CD14-positive monocyte (primary cell): ENCODE data around the gene C3orf70. TPM values are rescaled to one million over a fixed set of nuclear protein-coding genes. Genes with fewer than 3 reads are reported as not detected.

Experiments used
- DNase-seq, 3 donors: peaks; one replicate each; pipeline ENCODE4 v3.0.0-alpha.2; 2011 to 2022
- H2AFZ ChIP-seq: 2 replicates; pipeline ENCODE4 v1.6.0; 2012; ENCODE audit warnings: mild to moderate bottlenecking, low read depth, low read length, inconsistent platforms; ENCODE audit not compliant: insufficient read depth, poor library complexity, severe bottlenecking
- H3K27ac ChIP-seq, 2 donors: 1 replicate in 1 of 2; 2 replicates in 1 of 2; pipeline ENCODE4 v1.5.1; 2012 to 2013; ENCODE audit warnings: low read length in 2 of 2, control low read depth in 1 of 2, inconsistent platforms in 1 of 2, low read depth in 1 of 2, mild to moderate bottlenecking in 1 of 2
- H3K27me3 ChIP-seq, 2 donors: one replicate each; pipeline versions ENCODE4 v1.6.0 to v1.6.1; 2011 to 2013; ENCODE audit warnings: low read length in 2 of 2; ENCODE audit not compliant: control insufficient read depth in 2 of 2, insufficient read depth in 2 of 2
- H3K36me3 ChIP-seq, 2 donors: replicated peaks in 1 of 2; 1 replicate in 1 of 2; 2 replicates in 1 of 2; pipeline versions ENCODE4 v1.5.1 to v1.6.1; 2012 to 2013; ENCODE audit warnings: low read length in 2 of 2, control low read depth in 1 of 2, inconsistent platforms in 1 of 2, mild to moderate bottlenecking in 1 of 2; ENCODE audit not compliant: insufficient read depth in 2 of 2, control insufficient read depth in 1 of 2
- H3K4me1 ChIP-seq, 2 donors: 1 replicate in 1 of 2; 2 replicates in 1 of 2; pipeline versions ENCODE4 v1.5.1 to v1.6.1; 2012 to 2013; ENCODE audit warnings: low read length in 2 of 2, control low read depth in 1 of 2, inconsistent platforms in 1 of 2, mild to moderate bottlenecking in 1 of 2, moderate library complexity in 1 of 2; ENCODE audit not compliant: insufficient read depth in 2 of 2, control insufficient read depth in 1 of 2
- H3K4me2 ChIP-seq: replicated peaks from 2 replicates; pipeline ENCODE3; 2012; ENCODE audit warnings: low read length, moderate library complexity, mild to moderate bottlenecking; ENCODE audit not compliant: poor library complexity, severe bottlenecking; ENCODE audit errors: extremely low read depth
- H3K4me3 ChIP-seq, 3 experiments: fragments of 200-600 bp in 1 of 3; sonication (generic) in 1 of 3; replicated peaks in 1 of 3; 1 replicate in 2 of 3; 2 replicates in 1 of 3; pipeline ENCODE4 v1.5.1; 2011 to 2013; ENCODE audit warnings: low read length in 3 of 3, mild to moderate bottlenecking in 3 of 3, control low read depth in 2 of 3, low read depth in 2 of 3, inconsistent platforms in 1 of 3, moderate library complexity in 1 of 3
- H3K79me2 ChIP-seq: 2 replicates; pipeline ENCODE4 v1.6.0; 2012; ENCODE audit warnings: mild to moderate bottlenecking, control low read depth, inconsistent platforms, low read length, moderate library complexity; ENCODE audit not compliant: insufficient read depth
- H3K9ac ChIP-seq: 2 replicates; pipeline ENCODE4 v1.6.0; 2017; ENCODE audit warnings: low read length, mild to moderate bottlenecking; ENCODE audit not compliant: insufficient read depth, poor library complexity, severe bottlenecking
- H3K9me3 ChIP-seq, 2 donors: replicated peaks in 1 of 2; 1 replicate in 1 of 2; 2 replicates in 1 of 2; pipeline versions ENCODE4 v1.5.1 to v1.6.1; 2012 to 2013; ENCODE audit warnings: low read length in 2 of 2, control low read depth in 1 of 2; ENCODE audit not compliant: control insufficient read depth in 1 of 2, insufficient read depth in 1 of 2
- H4K20me1 ChIP-seq: 2 replicates; pipeline ENCODE4 v1.6.0; 2012; ENCODE audit warnings: mild to moderate bottlenecking, low read length, control low read depth, moderate library complexity; ENCODE audit not compliant: insufficient read depth
- H3K27ac Mint-ChIP-seq, 7 donors: one replicate each; pipeline ENCODE4 v1.8.0; 2020; ENCODE audit warnings: mild to moderate bottlenecking in 7 of 7, mixed read lengths in 7 of 7, moderate library complexity in 6 of 7, inconsistent platforms in 2 of 7
- H3K27me3 Mint-ChIP-seq, 3 donors: one replicate each; pipeline ENCODE4 v1.8.0; 2021 to 2022; ENCODE audit warnings: low read depth in 3 of 3, mild to moderate bottlenecking in 3 of 3, mixed read lengths in 3 of 3, moderate library complexity in 3 of 3, inconsistent platforms in 1 of 3
- H3K36me3 Mint-ChIP-seq, 2 donors: one replicate each; pipeline ENCODE4 v1.8.0; 2020; ENCODE audit warnings: mixed read lengths in 2 of 2, inconsistent platforms in 1 of 2, mild to moderate bottlenecking in 1 of 2
- H3K4me1 Mint-ChIP-seq: one replicate; pipeline ENCODE4 v1.8.0; 2020; ENCODE audit warnings: mild to moderate bottlenecking, mixed read lengths
- H3K4me3 Mint-ChIP-seq, 2 donors: one replicate each; pipeline ENCODE4 v1.8.0; 2020; ENCODE audit warnings: mild to moderate bottlenecking in 2 of 2, mixed read lengths in 2 of 2, moderate library complexity in 1 of 2
- H3K9me3 Mint-ChIP-seq, 7 donors: one replicate each; pipeline ENCODE4 v1.8.0; 2020 to 2022; ENCODE audit warnings: mixed read lengths in 7 of 7, mild to moderate bottlenecking in 6 of 7, moderate library complexity in 6 of 7, inconsistent platforms in 2 of 7
- WGBS: methylation state at CpG from one replicate; pipeline ENCODE4 v1.1.5; 2013; ENCODE audit warnings: missing lambda C conversion rate; ENCODE audit not compliant: insufficient coverage; 5-methylcytosine and 5-hydroxymethylcytosine counted together
- intact Hi-C, 2 donors: fragments of 100-400 bp; cut with micrococcal nuclease; formaldehyde crosslinking; loops; one replicate each; pipeline versions ENCODE4 v1.15.0 to v1.15.1; 2023
- polyA plus RNA-seq, 3 donors: library from polyadenylated mRNA; depleted of rRNA in 1 of 3; unstranded in 2 of 3; stranded (reverse) in 1 of 3; fragments of 300-500 nt in 2 of 3; fragments of >200 nt in 1 of 3; fragmentation: Illumina TruSeq in 2 of 3; gene quantifications; 1 replicate in 2 of 3; 2 replicates in 1 of 3; pipeline ENCODE4 v1.2.3, GENCODE V29; 2012 to 2021
- TF ChIP-seq, protein P1 (sequence below): fragments of 200-600 bp; IDR thresholded peaks from one replicate; pipeline ENCODE4 v1.8.0; 2022; ENCODE audit warnings: antibody characterized with exemption, mild to moderate bottlenecking

C3orf70 gene
- polyA plus RNA-seq, 3 donors, result 0.01 to 0.08 TPM; not detected in 1

DNA sequence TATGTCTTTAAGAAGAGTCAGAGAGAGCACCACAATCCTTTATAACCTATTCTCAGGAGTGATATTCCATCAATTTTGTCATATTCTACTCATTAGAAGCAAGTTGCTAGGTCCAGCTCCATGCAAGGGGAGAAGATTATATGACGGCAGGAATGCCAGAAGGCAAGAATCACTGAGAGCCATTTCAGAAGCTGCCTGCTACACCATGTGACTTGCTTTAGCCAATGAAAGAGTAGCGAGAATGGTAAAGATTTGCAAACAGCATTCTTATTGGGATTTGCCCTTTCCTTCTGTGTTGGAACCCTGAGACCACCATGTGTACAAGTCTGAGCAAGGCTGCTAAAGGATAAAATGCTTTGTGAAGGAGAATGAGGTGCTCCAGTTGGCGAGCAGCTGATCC lies 4.5 kb upstream of the C3orf70 start:
- H3K4me2 ChIP-seq, result no peak overlapping the region
- peaks cover 0 to 5% of the 10 kb centered on the region in 2 donors for H3K9me3 ChIP-seq
- TF ChIP-seq, protein P1, sequence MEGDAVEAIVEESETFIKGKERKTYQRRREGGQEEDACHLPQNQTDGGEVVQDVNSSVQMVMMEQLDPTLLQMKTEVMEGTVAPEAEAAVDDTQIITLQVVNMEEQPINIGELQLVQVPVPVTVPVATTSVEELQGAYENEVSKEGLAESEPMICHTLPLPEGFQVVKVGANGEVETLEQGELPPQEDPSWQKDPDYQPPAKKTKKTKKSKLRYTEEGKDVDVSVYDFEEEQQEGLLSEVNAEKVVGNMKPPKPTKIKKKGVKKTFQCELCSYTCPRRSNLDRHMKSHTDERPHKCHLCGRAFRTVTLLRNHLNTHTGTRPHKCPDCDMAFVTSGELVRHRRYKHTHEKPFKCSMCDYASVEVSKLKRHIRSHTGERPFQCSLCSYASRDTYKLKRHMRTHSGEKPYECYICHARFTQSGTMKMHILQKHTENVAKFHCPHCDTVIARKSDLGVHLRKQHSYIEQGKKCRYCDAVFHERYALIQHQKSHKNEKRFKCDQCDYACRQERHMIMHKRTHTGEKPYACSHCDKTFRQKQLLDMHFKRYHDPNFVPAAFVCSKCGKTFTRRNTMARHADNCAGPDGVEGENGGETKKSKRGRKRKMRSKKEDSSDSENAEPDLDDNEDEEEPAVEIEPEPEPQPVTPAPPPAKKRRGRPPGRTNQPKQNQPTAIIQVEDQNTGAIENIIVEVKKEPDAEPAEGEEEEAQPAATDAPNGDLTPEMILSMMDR, result no peak
- H3K4me1 ChIP-seq, result peaks cover 6 to 12% of the 10 kb centered on the region in 2 donors
- H3K27ac ChIP-seq, result no peak overlapping the region
- H4K20me1 ChIP-seq, result no peaks in the 10 kb centered on the region
- H3K79me2 ChIP-seq, result no peaks in the 10 kb centered on the region
- intact Hi-C loops, result no loop called here
- Mint-ChIP-seq H3K9me3 (peaks cover 0 to 5% (median 2%) of the 10 kb centered on the region in 7 donors), H3K27ac (no peak overlapping the region), H3K4me1 (peaks cover 4% of the 10 kb centered on the region), H3K27me3 (peaks cover 10 to 23% (median 12%) of the 10 kb centered on the region in 3 donors), H3K36me3 (peaks cover 2 to 3% of the 10 kb centered on the region in 2 donors), H3K4me3 (peak overlapping the region in 1 of 2 donors; percentile 13)
- no peak overlapping the region for H2AFZ ChIP-seq
- no peak overlapping the region for H3K9ac ChIP-seq
- no peak overlapping the region for H3K4me3 ChIP-seq
- 100% methylated on average over 3 of the region's 3 CpGs for WGBS
- no peak for DNase-seq
- no peaks in the 10 kb centered on the region for H3K36me3 ChIP-seq
- peaks cover 29 to 44% of the 10 kb centered on the region in 2 donors for H3K27me3 ChIP-seq

DNA sequence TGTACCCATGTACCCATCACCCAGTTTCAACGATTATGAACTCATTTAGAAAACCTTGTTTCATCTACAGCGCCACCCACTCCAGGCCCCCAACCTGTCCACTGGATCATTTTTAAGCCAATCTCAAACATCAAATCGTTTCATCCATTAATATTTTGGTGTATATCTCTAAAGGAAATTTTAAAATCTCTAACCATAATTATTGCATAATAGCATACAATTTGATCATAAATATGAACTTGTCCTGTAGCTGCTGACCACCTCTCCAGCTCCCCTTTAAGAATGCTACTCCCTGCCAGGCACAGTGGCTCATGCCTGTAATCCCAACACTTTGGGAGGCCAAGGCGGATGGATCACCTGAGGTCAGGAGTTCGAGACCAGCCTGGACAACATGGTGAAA lies 2.8 kb upstream of the C3orf70 start:
- no peak for DNase-seq
- Mint-ChIP-seq H3K27me3 (peaks cover 25 to 37% (median 26%) of the 10 kb centered on the region in 3 donors), H3K4me3 (peak overlapping the region in 1 of 2 donors; percentile 52), H3K27ac (no peak overlapping the region), H3K36me3 (peaks cover 3 to 4% of the 10 kb centered on the region in 2 donors), H3K9me3 (peaks cover 0 to 7% (median 4%) of the 10 kb centered on the region in 7 donors), H3K4me1 (peaks cover 8% of the 10 kb centered on the region)
- H3K9ac ChIP-seq, result no peak overlapping the region
- H4K20me1 ChIP-seq, result no peaks in the 10 kb centered on the region
- TF ChIP-seq, protein P1, result no peak
- intact Hi-C loops, result no loop called here
- no peak overlapping the region for H3K4me2 ChIP-seq
- H3K27ac ChIP-seq, result no peak overlapping the region
- H3K4me1 ChIP-seq, result peaks cover 9 to 18% of the 10 kb centered on the region in 2 donors
- H3K9me3 ChIP-seq, result peaks cover 0 to 5% of the 10 kb centered on the region in 2 donors
- H3K4me3 ChIP-seq, result no peak overlapping the region
- H3K36me3 ChIP-seq, result no peaks in the 10 kb centered on the region
- no peak overlapping the region for H2AFZ ChIP-seq
- H3K79me2 ChIP-seq, result no peaks in the 10 kb centered on the region
- no CpG with 5 or more reads among the region's 5 CpGs for WGBS
- peaks cover 45 to 60% of the 10 kb centered on the region in 2 donors for H3K27me3 ChIP-seq
